Colonic mucosa (tissue), 4 donors: Measurements from ENCODE around the gene VSIG8. TPM values are rescaled to one million over a fixed set of nuclear protein-coding genes. Genes with fewer than 3 reads are reported as not detected.

Source experiments
- DNase-seq: peaks from one replicate; pipeline ENCODE4 v3.0.0-alpha.2; 2020
- H3K27ac ChIP-seq: fragments of 200-600 bp; one replicate; pipeline ENCODE4 v1.8.0; 2021
- H3K27me3 ChIP-seq: fragments of 200-600 bp; one replicate; pipeline ENCODE4 v1.8.0; 2021
- H3K36me3 ChIP-seq: fragments of 200-600 bp; one replicate; pipeline ENCODE4 v1.8.0; 2021
- H3K4me1 ChIP-seq: fragments of 200-600 bp; one replicate; pipeline ENCODE4 v1.8.0; 2021; ENCODE audit warnings: mild to moderate bottlenecking
- H3K4me3 ChIP-seq: fragments of 200-600 bp; one replicate; pipeline ENCODE4 v1.8.0; 2021
- H3K9ac ChIP-seq, 2 donors: one replicate each; pipeline ENCODE4 v1.7.0; 2013; ENCODE audit warnings: control low read depth in 2 of 2, low read depth in 2 of 2, low read length in 2 of 2
- H3K9me3 ChIP-seq: fragments of 200-600 bp; one replicate; pipeline ENCODE4 v1.8.0; 2021
- CTCF ChIP-seq: fragments of 200-600 bp; IDR thresholded peaks from one replicate; pipeline ENCODE4 v1.8.0; 2022; ENCODE audit warnings: antibody characterized with exemption, mild to moderate bottlenecking
- intact Hi-C: fragments of 100-400 bp; cut with DNase I; formaldehyde crosslinking; loops from one replicate; pipeline ENCODE4 v1.14.1; 2022
- total RNA-seq, 2 donors: library from RNA; stranded (reverse); fragmentation: NEBNext Ultra II Directional in 1 of 2; extraction: Animal tissue kit (Norgen Biotek cat#: 25700) in 1 of 2; gene quantifications; one replicate each; pipeline ENCODE4 v1.2.1, GENCODE V29; 2021
- donor health status: healthy.
- donor health status: DM: no; HTN: no; CAD: no.
- donor health status: DM: no; HTN: no; CAD: no.

The VSIG8 gene
- total RNA-seq, 2 donors from 2014 or later, result not detected

DNA sequence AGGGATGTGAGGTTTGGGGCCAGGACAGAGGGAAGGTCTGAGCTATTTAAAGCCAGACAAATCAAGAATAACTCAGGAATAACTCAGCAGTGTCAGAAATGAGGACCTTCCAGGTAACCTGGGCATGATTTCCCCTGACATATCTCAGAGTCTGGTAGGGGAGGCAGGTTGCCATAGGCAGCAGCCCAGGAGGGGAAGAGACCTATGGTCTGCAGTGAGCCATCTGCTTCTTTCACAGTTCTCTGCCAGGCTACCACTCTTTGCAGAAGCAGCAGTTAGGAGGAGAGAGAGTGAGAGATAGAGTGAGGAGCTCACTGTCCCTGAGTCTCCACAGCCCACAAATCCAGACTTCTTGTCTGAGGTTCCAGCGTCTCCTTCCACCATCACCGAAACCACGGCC, 6.3 kb upstream of the VSIG8 start:
- Histone ChIP-seq H3K9ac (peak overlapping the region in 1 of 2 donors; percentile 15), H3K36me3 (no peaks in the 10 kb centered on the region), H3K9me3 (no peaks in the 10 kb centered on the region), H3K27ac (no peak overlapping the region), H3K4me1 (no peaks in the 10 kb centered on the region), H3K4me3 (no peak overlapping the region), H3K27me3 (no peaks in the 10 kb centered on the region)
- no peak for TF ChIP-seq CTCF
- intact Hi-C loops, result no loop called here
- no peak for DNase-seq

- no peak overlapping the region for H3K4me3 ChIP-seq
- H3K9me3 ChIP-seq, result no peaks in the 10 kb centered on the region
- no peaks in the 10 kb centered on the region for H3K36me3 ChIP-seq
- H3K27ac ChIP-seq, result peak overlapping the region; percentile 75
- H3K4me1 ChIP-seq, result no peaks in the 10 kb centered on the region
- TF ChIP-seq CTCF, result no peak
- H3K27me3 ChIP-seq, result no peaks in the 10 kb centered on the region
- intact Hi-C loops, result no loop called here
- peak; percentile 89 for DNase-seq
- peak overlapping the region in 1 of 2 donors; percentile 55 for H3K9ac ChIP-seq
Measured at GRCh38 chr1:159867664-159868026, 5.2 kb upstream of the VSIG8 start.

DNA sequence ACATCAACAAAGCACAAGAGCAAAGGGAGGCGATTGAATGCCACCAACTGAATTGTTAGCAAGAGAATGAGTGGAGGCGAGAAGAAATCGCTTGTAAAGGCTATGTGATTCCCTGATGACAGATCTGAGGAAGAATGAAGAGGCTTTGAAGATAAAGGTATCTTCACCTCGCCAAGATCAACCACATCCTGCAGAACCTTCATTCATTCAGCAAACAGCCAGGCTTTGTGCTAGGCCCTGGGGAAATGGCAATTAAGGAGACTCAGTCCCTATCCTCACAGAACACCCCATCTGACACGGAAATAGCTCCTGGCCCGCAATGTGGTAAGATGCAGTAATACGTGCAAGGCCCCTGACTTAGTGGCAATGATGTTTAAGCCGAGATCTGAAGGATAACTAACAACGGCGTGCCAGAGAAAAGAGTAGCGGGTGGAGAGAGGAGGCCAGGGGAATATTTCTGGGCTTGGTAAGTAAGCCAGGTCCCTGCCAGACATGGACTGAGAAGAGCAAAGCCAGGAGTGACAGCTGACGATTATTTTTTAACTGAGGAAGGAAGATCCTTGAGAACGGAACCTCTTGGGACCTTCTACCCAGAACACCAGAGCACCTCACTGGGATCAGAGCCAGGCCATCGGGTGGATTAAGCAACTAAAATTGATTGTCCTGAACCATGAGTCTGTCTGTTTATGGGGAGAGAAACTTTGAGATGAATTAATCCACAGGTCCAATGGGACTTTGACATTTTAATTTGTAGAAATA, 4.6 kb upstream of the VSIG8 start:
- peak overlapping the region; percentile 75 for H3K27ac ChIP-seq
- no peaks in the 10 kb centered on the region for H3K36me3 ChIP-seq
- H3K27me3 ChIP-seq, result no peaks in the 10 kb centered on the region
- H3K9me3 ChIP-seq, result no peaks in the 10 kb centered on the region
- no peaks in the 10 kb centered on the region for H3K4me1 ChIP-seq
- intact Hi-C loops, result no loop called here
- no peak for DNase-seq
- no peak for TF ChIP-seq CTCF
- H3K9ac ChIP-seq, result peak overlapping the region in 1 of 2 donors; percentile 55
- no peak overlapping the region for H3K4me3 ChIP-seq

GRCh38 chr1:159866066-159866465, 3.6 kb upstream of the VSIG8 start:
- Histone ChIP-seq H3K27me3 (no peaks in the 10 kb centered on the region), H3K9ac (no peak overlapping the region), H3K27ac (no peak overlapping the region), H3K9me3 (no peaks in the 10 kb centered on the region), H3K4me1 (no peaks in the 10 kb centered on the region), H3K4me3 (no peak overlapping the region), H3K36me3 (no peaks in the 10 kb centered on the region)
- no peak for DNase-seq
- intact Hi-C loops, result no loop called here
- TF ChIP-seq CTCF, result no peak

DNA sequence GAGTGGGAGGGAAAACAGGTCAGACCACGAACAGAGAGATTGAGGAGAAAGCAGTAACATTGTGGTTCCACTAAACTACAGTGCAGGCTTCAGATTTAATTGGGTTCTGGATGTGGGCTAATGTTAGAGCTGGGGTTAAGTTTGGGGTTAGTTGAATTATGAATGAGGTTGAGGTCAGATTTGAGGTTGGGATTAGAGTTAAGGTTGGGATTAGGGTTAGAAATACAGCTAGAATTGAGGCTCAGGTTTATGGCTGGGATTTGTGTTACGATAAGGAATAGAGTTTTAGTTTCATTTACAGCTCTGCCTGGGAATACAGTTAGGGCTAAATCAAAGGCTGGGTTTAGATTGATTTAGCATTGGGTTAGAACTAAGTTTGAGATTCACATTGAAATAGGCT, 1.8 kb upstream of the VSIG8 start:
- DNase-seq, result no peak
- no peaks in the 10 kb centered on the region for H3K27me3 ChIP-seq
- intact Hi-C loops, result no loop called here
- no peaks in the 10 kb centered on the region for H3K9me3 ChIP-seq
- H3K36me3 ChIP-seq, result no peaks in the 10 kb centered on the region
- H3K27ac ChIP-seq, result no peak overlapping the region
- H3K4me1 ChIP-seq, result no peaks in the 10 kb centered on the region
- no peak for TF ChIP-seq CTCF
- no peak overlapping the region for H3K9ac ChIP-seq
- no peak overlapping the region for H3K4me3 ChIP-seq
